HG03469 (cell line): Measurements from ENCODE around the gene SOBP.
"Not testable (repeated sequence)": the region's sequence is repeated elsewhere in the genome, so short reads cannot be mapped to it uniquely, and the experiment has no call there.

Experiments used
- ATAC-seq: cut with Tn5 transposase; IDR thresholded peaks from one replicate; pipeline ENCODE4 v1.9.1; 2021; ENCODE audit warnings: mild to moderate bottlenecking, moderate library complexity, moderate number of reproducible peaks; ENCODE audit not compliant: unreplicated experiment

Gene SOBP

GRCh38 chr6:107546691-107547450 is 57.0 kb downstream of the SOBP start:
- ATAC-seq: no peak

GRCh38 chr6:107547451-107547840 is 57.5 kb downstream of the SOBP start:
- ATAC-seq: no peak

GRCh38 chr6:107550241-107550840 is 60.4 kb downstream of the SOBP start:
- ATAC-seq: no peak

GRCh38 chr6:107550906-107551305 is 61.0 kb downstream of the SOBP start:
- no peak for ATAC-seq

GRCh38 chr6:107553121-107553520 is 63.2 kb downstream of the SOBP start:
- ATAC-seq: not testable (repeated sequence)

GRCh38 chr6:107554326-107554725 is 64.4 kb downstream of the SOBP start:
- no peak for ATAC-seq

GRCh38 chr6:107554918-107555317 is 65.0 kb downstream of the SOBP start:
- no peak for ATAC-seq

- ATAC-seq: no peak
These were observed 65.5 kb downstream of the SOBP start for GRCh38 chr6:107555449-107555848.

GRCh38 chr6:107556082-107556481 is 66.2 kb downstream of the SOBP start:
- ATAC-seq: no peak

GRCh38 chr6:107557698-107558097 is 67.8 kb downstream of the SOBP start:
- no peak for ATAC-seq

GRCh38 chr6:107560657-107561056 is 70.7 kb downstream of the SOBP start:
- no peak for ATAC-seq

- no peak for ATAC-seq
These were observed 71.4 kb downstream of the SOBP start for GRCh38 chr6:107561306-107561705.

GRCh38 chr6:107563694-107564588 is 74.0 kb downstream of the SOBP start:
- no peak for ATAC-seq

GRCh38 chr6:107564589-107564951 is 74.7 kb downstream of the SOBP start:
- ATAC-seq: no peak

- no peak for ATAC-seq
These were observed 75.3 kb downstream of the SOBP start for GRCh38 chr6:107565165-107565723.

GRCh38 chr6:107567643-107568042 is 77.7 kb downstream of the SOBP start:
- no peak for ATAC-seq

GRCh38 chr6:107569473-107569872 is 79.6 kb downstream of the SOBP start:
- ATAC-seq: no peak

- ATAC-seq: no peak
These were observed 81.4 kb downstream of the SOBP start for GRCh38 chr6:107571354-107571753.

GRCh38 chr6:107572886-107573285 is 83.0 kb downstream of the SOBP start:
- no peak for ATAC-seq

GRCh38 chr6:107574856-107575255 is 84.9 kb downstream of the SOBP start:
- ATAC-seq: no peak

- ATAC-seq: no peak
These were observed 86.9 kb downstream of the SOBP start for GRCh38 chr6:107576852-107577251.
